Activated CD4-positive, CD25-positive, alpha-beta regulatory T cell treated with anti-CD3 and anti-CD28 coated beads, Interleukin-2, amount 50 U/mL, for 24 hours (primary cell): Measurements from ENCODE around the gene TOMM40L.
"Not testable (repeated sequence)": the region's sequence is repeated elsewhere in the genome, so short reads cannot be mapped to it uniquely, and the experiment has no call there.

Experiments
- ATAC-seq, 2 donors: fragments of 150-1000 bp; cut with Tn5 transposase; one replicate each; pipeline ENCODE4 v1.10.0; 2021; ENCODE audit warnings: mild to moderate bottlenecking in 1 of 2, moderate library complexity in 1 of 2

Gene TOMM40L

GRCh38 chr1:161222175-161223019, 3.5 kb upstream of the TOMM40L start:
- no peak for ATAC-seq

DNA sequence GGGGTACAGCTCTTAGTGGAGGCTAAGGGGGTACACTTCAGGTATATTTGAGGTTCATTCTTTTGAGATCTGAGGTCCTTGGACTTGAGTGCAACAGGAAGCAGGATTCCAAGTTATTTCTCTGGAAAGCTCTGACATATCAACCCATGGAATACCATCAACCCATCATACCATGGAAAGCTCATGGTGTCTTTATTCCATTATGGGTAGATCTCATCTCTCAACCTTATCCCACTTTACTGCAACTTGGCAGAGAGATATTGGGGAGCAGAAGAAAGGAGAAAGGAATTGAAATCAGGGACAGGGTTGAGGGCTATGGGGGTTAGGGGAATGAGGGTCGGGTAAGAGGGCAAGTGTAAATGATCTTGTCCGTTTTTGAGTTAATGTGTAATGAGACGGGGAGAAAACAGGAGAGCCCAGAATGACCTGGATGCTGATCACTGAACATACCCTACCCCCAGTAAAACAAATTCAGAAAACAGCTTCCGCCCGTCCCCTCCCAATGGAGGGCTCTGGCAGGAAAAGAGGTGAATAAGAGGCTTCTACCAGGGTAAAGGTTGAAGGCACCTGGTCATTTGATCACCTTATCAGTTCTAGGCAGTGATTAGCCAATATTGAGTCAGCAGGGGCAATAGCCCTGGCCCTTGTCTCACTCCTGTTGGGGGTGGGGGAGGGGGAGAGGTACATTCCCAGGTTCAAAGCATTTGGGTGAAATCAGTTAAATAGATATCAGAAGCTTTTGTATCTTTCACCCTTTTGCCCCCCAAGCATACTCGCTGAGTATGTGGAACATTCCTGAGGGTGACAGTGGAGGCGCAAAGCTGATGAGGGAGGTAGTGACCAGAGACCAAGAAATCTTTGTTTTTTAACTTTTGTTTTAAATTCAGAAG, 1.8 kb upstream of the TOMM40L start:
- no peak for ATAC-seq

DNA sequence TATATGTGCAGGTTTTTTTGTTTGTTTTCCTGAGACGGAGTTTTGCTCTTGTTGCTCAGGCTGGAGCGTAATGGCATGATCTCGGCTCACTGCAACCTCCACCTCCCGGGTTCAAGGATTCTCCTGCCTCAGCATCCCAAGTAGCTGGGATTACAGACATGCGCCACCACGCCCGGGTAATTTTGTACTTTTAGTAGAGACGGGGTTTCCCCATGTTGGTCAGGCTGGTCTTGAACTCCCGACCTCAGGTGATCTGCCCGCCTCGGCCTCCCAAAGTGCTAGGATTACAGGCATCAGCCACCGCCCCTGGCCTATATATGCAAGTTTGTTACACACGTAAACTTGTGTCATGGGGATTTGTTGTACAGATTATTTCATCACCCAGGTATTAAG, 1.2 kb upstream of the TOMM40L start:
- not testable (repeated sequence) for ATAC-seq

DNA sequence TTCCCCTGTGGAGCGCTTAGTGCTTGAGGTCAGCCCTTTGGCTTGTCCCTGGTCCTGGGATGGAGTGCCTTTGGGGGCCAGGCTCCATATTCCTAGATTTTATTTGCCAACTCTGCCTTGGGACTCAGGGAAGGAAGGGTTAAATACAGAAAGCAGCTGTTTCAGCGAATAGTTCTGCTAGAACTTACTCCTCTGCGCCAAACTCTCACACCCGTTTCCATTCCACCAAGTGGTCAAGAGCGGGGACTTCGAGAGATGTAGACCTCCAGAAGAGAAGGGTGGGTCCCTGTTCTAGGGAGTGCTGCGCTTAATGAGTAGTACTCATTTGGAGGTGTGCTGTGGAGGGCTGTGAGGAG, 704 bp upstream of the TOMM40L start:
- ATAC-seq: no peak

DNA sequence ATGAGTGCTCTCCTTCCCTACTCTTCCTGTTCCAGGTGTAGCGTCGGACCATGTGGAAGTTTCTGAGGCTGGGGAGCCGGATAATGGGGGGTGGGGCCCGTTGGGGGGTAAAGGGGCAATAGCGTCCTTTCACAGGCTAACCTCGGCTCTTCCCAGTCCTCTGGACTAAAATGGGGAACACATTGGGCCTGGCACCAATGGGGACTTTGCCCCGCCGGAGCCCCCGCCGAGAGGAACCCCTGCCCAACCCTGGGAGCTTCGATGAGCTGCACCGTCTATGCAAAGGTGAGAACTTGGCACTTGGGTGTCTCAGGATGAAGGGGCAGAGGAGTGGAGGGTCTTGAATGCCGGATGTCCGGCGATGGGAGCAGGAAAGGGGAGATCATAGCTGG, 456 bp downstream of the TOMM40L start:
- no peak for ATAC-seq

DNA sequence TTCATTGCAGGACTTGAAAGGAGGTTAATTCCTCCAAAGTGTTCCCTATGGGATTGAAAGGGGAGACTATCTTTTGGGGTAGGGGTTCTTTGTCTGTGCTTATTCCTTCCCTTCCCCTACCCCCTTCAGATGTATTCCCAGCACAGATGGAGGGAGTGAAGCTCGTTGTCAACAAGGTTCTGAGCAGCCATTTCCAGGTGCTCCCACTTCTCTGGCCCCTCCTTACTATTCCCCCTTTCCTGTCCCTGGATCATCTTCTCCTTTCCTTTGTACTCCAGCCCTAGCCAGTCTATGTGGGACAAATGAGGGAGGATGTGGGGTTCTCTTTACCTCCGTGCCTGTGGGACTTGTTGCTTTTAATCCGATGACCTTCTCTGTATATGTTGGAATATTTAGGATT, 899 bp downstream of the TOMM40L start:
- ATAC-seq: no peak

GRCh38 chr1:161227196-161227871, 1.5 kb downstream of the TOMM40L start:
- ATAC-seq: peak; percentile 29 to 39

DNA sequence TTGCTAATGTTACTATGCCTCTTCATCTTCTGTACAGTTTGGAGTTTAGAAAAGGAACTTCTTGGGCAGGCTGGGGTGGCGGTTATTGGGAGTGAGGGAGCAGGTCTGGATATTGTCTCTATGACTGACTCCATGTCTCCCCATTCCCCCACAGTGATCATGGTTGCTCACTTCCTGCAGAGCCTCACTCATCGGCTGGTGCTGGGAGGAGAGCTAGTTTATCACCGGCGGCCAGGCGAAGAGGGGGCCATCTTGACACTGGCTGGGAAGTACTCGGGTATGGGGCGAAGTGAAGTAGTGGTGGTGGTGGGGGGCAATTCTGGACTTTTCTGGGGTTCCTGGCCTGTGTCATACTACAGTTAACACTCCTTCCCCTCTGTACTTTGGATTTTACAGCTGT, 2.2 kb downstream of the TOMM40L start:
- no peak for ATAC-seq

GRCh38 chr1:161229896-161230295, 4.0 kb downstream of the TOMM40L start:
- ATAC-seq: no peak

DNA sequence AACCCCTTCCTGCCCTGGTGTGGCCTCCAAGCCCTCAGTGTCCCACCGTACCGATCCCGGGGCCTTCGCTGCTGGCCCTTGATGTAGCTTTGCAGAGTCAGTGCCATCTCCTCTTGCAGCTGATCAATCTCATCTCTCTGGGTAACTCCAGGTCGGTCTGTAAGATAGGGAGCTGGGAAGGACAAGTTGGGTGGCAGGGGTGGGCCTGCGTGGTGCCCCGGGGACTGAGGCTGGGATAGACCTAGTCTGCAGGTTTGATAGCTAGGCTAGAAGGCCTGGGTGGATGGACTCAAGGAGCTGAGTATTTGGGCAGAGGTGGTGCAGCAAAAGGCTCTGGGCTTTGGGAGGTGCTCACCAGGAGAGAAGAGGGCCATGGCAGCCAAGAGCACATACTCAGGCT, 4.9 kb downstream of the TOMM40L start:
- no peak for ATAC-seq

DNA sequence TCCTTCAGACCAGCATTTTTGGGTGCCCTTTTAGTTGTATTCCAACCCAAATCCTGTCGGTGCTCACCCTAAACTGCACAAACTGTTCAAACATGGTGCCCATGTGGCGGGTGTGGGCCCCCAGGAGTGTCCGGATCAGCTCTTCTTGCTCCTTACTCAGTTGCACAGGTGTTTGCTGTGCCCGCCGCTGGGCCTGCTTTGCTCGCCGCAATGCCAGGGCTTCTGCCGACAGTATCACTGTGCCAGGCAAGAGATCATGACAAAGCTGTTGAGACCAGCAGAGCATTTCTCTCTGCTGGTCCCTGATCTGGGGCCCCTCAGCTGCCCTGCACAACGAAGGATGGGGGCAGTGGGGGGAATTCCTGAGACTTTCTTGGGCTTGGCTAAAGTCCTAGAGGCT, 7.2 kb downstream of the TOMM40L start:
- no peak for ATAC-seq

DNA sequence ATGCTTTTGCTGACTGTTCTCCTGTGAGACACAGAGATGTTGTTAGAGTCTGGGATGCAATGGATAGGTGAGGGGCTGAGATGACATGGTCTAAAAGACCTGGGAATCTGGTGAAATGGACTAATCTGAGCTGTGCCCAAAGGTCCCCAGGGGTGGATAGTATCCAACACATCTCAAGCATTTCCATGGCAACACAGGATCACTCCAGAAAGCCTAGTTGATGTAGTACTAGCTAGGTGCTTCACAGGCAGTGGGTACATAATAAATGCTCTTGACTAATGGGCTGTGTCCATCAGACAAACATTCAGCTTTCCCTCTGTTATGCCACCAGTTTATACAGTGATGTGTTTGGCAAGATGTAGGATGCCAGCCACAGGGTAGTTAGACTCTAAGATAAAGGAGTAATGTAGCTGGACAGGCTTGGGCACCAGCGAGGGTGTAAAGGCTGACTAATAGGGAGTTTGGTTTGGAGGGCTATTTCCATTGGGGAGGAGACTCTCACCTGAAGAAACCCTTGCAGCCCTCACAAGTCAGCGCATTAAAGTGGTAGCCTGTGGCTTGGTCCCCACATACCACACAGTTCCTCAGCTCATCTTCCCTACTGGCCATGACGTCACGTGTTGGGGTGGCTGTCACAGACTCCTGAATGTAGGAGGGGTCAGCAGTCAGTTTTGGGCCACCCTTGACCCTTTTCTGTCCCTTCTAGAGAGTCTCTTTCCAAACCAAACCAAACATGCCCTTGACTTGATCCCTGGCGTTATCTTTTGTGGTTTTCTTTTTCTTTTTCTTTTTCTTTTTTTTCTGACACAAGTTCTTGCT, 10.3 kb downstream of the TOMM40L start:
- ATAC-seq: no peak

DNA sequence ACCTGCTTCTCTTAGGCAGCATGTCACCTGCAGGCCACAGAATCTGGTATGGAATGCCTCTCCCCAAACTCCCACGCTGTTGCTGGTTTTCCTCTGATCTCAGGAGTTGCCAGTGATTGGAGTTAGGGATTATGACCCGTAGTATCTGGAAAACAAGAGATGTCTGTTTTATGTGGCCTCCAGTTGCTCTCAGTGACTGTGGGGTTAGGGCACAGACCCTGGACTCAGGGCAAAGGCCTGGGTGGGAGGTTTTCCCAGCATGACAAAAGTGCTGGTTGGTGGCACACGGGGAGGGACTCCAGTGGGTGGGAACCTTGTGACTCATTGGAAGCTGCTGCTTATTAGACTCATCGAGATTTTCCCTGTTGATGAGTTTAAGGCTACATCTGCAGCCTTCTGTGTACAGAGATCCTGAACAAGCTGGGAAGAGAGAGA, 12.2 kb downstream of the TOMM40L start, which contains the start of gene NR1I3:
NR1I3 (minus strand) TSS at position 165 of the 435 bp plus-strand sequence. CDS start 1,638 bp downstream, outside the sequence.
- no peak for ATAC-seq

- ATAC-seq: no peak
These were observed 15.8 kb downstream of the TOMM40L start for GRCh38 chr1:161241682-161242081.

DNA sequence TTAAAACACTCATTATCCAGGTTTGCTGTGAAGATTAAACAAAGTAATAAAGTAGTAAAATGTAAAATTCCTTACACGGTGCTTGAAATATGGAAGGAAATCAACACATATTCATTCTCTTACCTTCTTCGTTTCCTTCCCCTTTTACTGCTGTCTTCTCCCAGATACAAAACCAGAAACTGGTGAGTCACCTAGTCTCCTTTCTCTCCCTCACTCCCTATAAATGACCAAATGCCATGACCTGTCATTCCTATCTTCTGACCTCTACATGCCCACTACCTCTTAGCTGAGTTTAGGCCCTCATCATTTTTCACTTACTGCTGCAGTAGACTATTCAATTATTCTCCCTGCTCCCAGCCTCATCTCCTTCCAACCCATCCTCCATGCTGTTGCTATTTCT, 16.5 kb downstream of the TOMM40L start:
- no peak for ATAC-seq

DNA sequence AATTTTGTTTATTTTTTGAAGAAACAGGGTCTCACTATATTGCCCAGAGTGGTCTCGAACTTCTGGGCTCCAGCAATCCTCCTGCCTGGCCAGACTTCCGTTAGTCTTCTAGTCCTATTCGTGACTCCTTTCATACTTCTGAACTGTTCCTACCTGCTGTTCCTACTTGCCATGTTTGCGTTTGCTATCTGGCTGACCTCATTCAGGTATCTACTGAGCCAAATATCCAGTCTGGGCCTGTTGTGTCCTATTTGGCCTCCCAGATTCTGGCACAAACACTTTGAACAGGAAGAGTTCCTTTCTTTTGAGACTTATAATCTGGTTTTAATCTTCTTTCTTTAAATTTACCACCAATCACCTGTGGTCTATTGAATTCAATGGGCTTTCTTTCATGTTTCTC, 19.0 kb downstream of the TOMM40L start:
- ATAC-seq: no peak

GRCh38 chr1:161250100-161250499, 24.2 kb downstream of the TOMM40L start:
- ATAC-seq: not testable (repeated sequence)

GRCh38 chr1:161250829-161251228, 25.0 kb downstream of the TOMM40L start:
- no peak for ATAC-seq

- ATAC-seq: no peak
These were observed 25.7 kb downstream of the TOMM40L start for GRCh38 chr1:161251579-161251978.

GRCh38 chr1:161255302-161255701, 29.4 kb downstream of the TOMM40L start:
- not testable (repeated sequence) for ATAC-seq

- not testable (repeated sequence) for ATAC-seq
These were observed 30.2 kb downstream of the TOMM40L start for GRCh38 chr1:161255955-161256520.

- not testable (repeated sequence) for ATAC-seq
These were observed 31.2 kb downstream of the TOMM40L start for GRCh38 chr1:161257109-161257508.
